HG02870 (cell line): Measurements from ENCODE around the gene THBS3.
"Not testable (repeated sequence)": the region's sequence is repeated elsewhere in the genome, so short reads cannot be mapped to it uniquely, and the experiment has no call there.

Source experiments
- ATAC-seq: cut with Tn5 transposase; IDR thresholded peaks from one replicate; pipeline ENCODE4 v1.9.1; 2021; ENCODE audit warnings: mild to moderate bottlenecking, moderate library complexity; ENCODE audit not compliant: unreplicated experiment

THBS3 gene

GRCh38 chr1:155160128-155160527 is 47.6 kb downstream of the THBS3 start:
- no peak for ATAC-seq

- ATAC-seq, result no peak
Observed at GRCh38 chr1:155158991-155159390, 48.7 kb downstream of the THBS3 start.

- ATAC-seq, result not testable (repeated sequence)
Observed at GRCh38 chr1:155155996-155156643, 51.6 kb downstream of the THBS3 start.
